ENCODE data around the gene SIPA1L2. TPM values are rescaled to one million over a fixed set of nuclear protein-coding genes. Genes with fewer than 3 reads are reported as not detected.

The SIPA1L2 gene
- total RNA-seq, 6 experiments from 2014 or later, result 3.7 to 22.8 (median 10.7) TPM

DNA sequence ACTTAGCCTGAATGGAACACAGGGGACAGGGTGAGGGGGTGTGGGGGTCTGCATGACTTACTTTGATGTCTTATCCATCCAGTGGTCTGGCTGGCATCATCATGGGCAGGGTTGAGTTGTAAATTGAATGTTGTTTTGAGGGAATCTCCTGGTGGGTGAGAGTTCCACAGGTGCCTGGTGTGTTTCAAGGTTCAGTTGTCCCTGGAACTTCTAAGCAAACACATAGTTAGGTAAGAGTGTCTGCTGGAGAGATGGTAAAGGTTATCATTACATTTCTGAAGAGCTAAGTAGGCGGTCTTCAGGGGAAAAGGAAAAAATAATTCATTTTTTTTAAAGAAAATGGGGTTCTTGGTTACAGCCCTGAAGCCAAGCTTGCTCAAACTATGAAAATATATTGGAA is 46.0 kb upstream of the SIPA1L2 start:
- no peaks in the 10 kb centered on the region for H3K36me3 ChIP-seq
- H3K9me3 ChIP-seq, result no peaks in the 10 kb centered on the region
- H3K27me3 ChIP-seq, result no peaks in the 10 kb centered on the region
- peak overlapping the region in 2 of 3 donors; percentile 79 to 80 for H3K27ac ChIP-seq
- ATAC-seq, result peak; percentile 62 to 89 (median 80)
- peaks cover 0 to 23% (median 0%) of the 10 kb centered on the region in 4 donors for H3K4me1 ChIP-seq
- intact Hi-C loops (cut with DNase I), result no loop called here
- no peak for DNase-seq
- WGBS (ENCODE audit: insufficient coverage, low coverage, low lambda C conversion rate, missing lambda C conversion rate), result 38% methylated on average over 1 of the region's 1 CpG
- peak overlapping the region in 2 of 3 donors; percentile 18 to 50 for H3K4me3 ChIP-seq
- no peak for TF ChIP-seq POLR2A (IDR thresholded peaks at IDR 0.05)
- TF ChIP-seq, protein P1, sequence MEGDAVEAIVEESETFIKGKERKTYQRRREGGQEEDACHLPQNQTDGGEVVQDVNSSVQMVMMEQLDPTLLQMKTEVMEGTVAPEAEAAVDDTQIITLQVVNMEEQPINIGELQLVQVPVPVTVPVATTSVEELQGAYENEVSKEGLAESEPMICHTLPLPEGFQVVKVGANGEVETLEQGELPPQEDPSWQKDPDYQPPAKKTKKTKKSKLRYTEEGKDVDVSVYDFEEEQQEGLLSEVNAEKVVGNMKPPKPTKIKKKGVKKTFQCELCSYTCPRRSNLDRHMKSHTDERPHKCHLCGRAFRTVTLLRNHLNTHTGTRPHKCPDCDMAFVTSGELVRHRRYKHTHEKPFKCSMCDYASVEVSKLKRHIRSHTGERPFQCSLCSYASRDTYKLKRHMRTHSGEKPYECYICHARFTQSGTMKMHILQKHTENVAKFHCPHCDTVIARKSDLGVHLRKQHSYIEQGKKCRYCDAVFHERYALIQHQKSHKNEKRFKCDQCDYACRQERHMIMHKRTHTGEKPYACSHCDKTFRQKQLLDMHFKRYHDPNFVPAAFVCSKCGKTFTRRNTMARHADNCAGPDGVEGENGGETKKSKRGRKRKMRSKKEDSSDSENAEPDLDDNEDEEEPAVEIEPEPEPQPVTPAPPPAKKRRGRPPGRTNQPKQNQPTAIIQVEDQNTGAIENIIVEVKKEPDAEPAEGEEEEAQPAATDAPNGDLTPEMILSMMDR (IDR thresholded peaks at IDR 0.05), result no peak

DNA sequence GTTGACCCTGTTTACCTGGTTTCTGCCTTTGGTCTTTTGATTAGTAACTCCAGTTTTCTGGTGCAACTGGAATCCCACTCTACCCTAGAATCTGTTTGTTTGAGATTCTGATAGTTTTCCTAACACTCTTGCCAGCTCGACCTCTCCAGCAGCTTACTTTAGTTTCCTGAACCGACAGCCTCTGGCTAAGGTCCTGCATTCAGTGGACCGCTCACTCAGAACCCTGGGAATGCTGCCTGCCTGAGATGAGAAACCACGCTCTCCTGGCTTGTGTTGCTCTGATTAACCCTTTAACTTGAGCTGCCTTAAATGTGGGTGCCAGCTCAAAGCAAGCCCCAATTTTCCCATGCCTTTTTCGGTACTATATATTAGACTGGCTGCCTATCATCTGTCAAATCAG is 45.3 kb upstream of the SIPA1L2 start:
- Histone ChIP-seq H3K4me1 (peaks cover 0 to 23% (median 0%) of the 10 kb centered on the region in 4 donors), H3K9me3 (no peaks in the 10 kb centered on the region), H3K36me3 (no peaks in the 10 kb centered on the region), H3K27ac (peak overlapping the region in 2 of 3 donors; percentile 79 to 80), H3K4me3 (peak overlapping the region in 2 of 3 donors; percentile 18 to 50), H3K27me3 (no peaks in the 10 kb centered on the region)
- WGBS (ENCODE audit: insufficient coverage, low coverage, low lambda C conversion rate, missing lambda C conversion rate), result 17% methylated on average over 3 of the region's 5 CpGs
- peak; percentile 70 to 92 (median 82) for ATAC-seq
- TF ChIP-seq, protein P1 (IDR thresholded peaks at IDR 0.05), result no peak
- TF ChIP-seq POLR2A (IDR thresholded peaks at IDR 0.05), result no peak
- peak; percentile 27 to 71 (median 70) for DNase-seq
- intact Hi-C loops (cut with DNase I), result no loop called here

DNA sequence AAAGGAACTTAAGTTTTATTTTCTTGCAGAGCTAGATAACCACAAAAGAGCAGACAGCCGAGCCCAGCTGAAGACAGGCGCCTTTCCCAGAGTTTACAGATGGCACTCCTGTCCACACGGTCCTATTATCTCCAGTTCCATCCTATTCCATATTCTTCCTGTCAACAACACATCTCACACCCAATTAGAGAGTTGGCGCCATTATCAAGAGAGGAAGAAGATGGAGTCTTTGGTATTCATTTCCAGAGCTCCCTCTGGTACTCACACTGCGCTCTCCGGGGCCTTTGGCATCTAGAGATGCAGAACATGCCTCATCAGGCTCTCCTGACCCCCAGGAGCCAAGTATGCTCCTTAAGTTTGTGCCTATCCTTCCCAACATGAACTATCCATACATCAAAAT is 43.3 kb upstream of the SIPA1L2 start:
- no peaks in the 10 kb centered on the region for H3K36me3 ChIP-seq
- no peaks in the 10 kb centered on the region for H3K27me3 ChIP-seq
- DNase-seq (no peak), ATAC-seq (no peak)
- H3K4me1 ChIP-seq, result peaks cover 0 to 17% (median 0%) of the 10 kb centered on the region in 4 donors
- intact Hi-C loops (cut with DNase I), result no loop called here
- WGBS (ENCODE audit: insufficient coverage, low coverage, low lambda C conversion rate, missing lambda C conversion rate), result 85% methylated on average over 6 of the region's 6 CpGs
- H3K9me3 ChIP-seq, result no peaks in the 10 kb centered on the region
- no peak overlapping the region for H3K4me3 ChIP-seq
- no peak overlapping the region for H3K27ac ChIP-seq
- TF ChIP-seq, protein P1 (IDR thresholded peaks at IDR 0.05), result no peak
- TF ChIP-seq POLR2A (IDR thresholded peaks at IDR 0.05), result no peak

DNA sequence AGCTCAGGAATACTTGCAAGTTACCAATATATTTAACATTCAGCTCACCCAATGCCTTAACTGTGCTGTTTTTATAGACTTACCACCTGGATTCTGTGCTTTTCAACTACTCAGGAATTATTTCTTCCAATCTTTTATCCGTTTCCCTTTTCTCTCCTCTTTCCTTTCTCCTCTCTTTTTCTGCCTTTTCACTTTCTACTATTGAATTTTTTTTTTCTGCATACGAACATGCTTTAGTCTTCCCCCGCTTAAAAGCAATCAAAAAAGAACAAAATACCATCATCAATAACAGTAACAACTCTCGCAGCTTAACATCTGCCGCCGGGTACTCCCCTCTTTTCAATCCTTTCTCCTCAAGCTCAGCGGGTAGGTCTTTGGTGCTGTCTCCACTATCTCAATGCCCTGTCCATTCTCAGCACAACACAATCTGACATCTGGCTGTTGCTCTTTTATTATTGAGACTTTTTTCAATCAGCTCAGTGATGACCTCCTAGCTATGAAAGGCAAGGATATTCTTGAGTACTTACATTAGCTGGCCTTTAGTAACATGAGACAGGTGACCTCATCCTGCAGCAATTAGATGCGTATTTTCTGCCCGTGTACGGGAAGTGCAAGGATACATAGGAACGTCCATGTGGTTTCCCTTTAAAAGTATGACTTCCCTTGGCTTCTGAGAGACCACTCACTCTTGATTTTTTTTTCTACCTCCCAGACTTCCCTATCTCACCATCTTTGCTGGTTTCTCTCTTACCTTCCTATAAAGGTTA is 40.2 kb upstream of the SIPA1L2 start:
- DNase-seq (no peak), ATAC-seq (no peak)
- intact Hi-C loops (cut with DNase I), result no loop called here

More for the DNA sequence above, 40.2 kb upstream of the SIPA1L2 start:
- 75% methylated on average over 11 of the region's 11 CpGs for WGBS (ENCODE audit: insufficient coverage, low coverage, low lambda C conversion rate, missing lambda C conversion rate)
- no peak for TF ChIP-seq POLR2A (IDR thresholded peaks at IDR 0.05)
- TF ChIP-seq, protein P1 (IDR thresholded peaks at IDR 0.05), result no peak
- Histone ChIP-seq H3K27ac (no peak overlapping the region), H3K36me3 (no peaks in the 10 kb centered on the region), H3K4me3 (no peak overlapping the region), H3K4me1 (peaks cover 0 to 34% (median 4%) of the 10 kb centered on the region in 4 donors), H3K9me3 (no peaks in the 10 kb centered on the region), H3K27me3 (no peaks in the 10 kb centered on the region)
